WTC11 (cell line): ENCODE measurements around the gene PSMD8.

Experiments used
- ATF1 ChIP-seq: sonication (generic); formaldehyde crosslinking; IDR thresholded peaks from 2 replicates; pipeline ENCODE4 v1.8.1; 2023; ENCODE audit warnings: mild to moderate bottlenecking, moderate library complexity, missing genetic modification reagents
- ATF6 ChIP-seq: sonication (generic); formaldehyde crosslinking; IDR thresholded peaks from 2 replicates; pipeline ENCODE4 v1.8.1; 2023; ENCODE audit warnings: mild to moderate bottlenecking, missing genetic modification reagents
- CTCF ChIP-seq: fragments of 200-600 bp; IDR thresholded peaks from 2 replicates; pipeline ENCODE4 v1.8.0; 2022; ENCODE audit warnings: antibody characterized with exemption
- FOXJ3 ChIP-seq: sonication (generic); formaldehyde crosslinking; IDR thresholded peaks from 2 replicates; pipeline ENCODE4 v1.9.0; 2021; ENCODE audit warnings: missing genetic modification reagents, mild to moderate bottlenecking, borderline replicate concordance
- MXD4 ChIP-seq: fragments of 250-450 bp; sonication (Bioruptor Pico); IDR thresholded peaks from 2 replicates; pipeline ENCODE4 v1.8.0; 2021; ENCODE audit warnings: mild to moderate bottlenecking, moderate library complexity, borderline replicate concordance
- NFYB ChIP-seq: sonication (generic); formaldehyde crosslinking; conservative IDR thresholded peaks from 2 replicates; pipeline ENCODE4 v1.8.0; 2022; ENCODE audit warnings: low read depth, missing genetic modification reagents

GRCh38 chr19:38391911-38392464 is 17.6 kb downstream of the PSMD8 start:
- no peak for TF ChIP-seq CTCF
- TF ChIP-seq NFYB (CRISPR knock-in tag) = no peak
- TF ChIP-seq ATF1 (CRISPR knock-in tag) = no peak
- no peak for TF ChIP-seq ATF6 (CRISPR knock-in tag)
- no peak for TF ChIP-seq FOXJ3 (CRISPR knock-in tag)
- no peak for TF ChIP-seq MXD4 (CRISPR knock-in tag)
